ENCODE measurements around the gene RABGAP1L. TPM values are rescaled to one million over a fixed set of nuclear protein-coding genes. Genes with fewer than 3 reads are reported as not detected.

Gene RABGAP1L
- total RNA-seq, 1 donor from 2014 or later, result 46.0 TPM

- Histone ChIP-seq H4K20me1 (ENCODE audit: low read depth) (no peaks in the 10 kb centered on the region), H3F3A (ENCODE audit: low read depth) (no peaks in the 10 kb centered on the region), H3K27me3 (no peaks in the 10 kb centered on the region), H2AFZ (replicated peaks) (no peak overlapping the region), H3K4me1 (no peaks in the 10 kb centered on the region), H3K9ac (no peak overlapping the region), H3K79me2 (ENCODE audit: low read depth) (no peaks in the 10 kb centered on the region), H3K9me3 (ENCODE audit: low read depth) (no peaks in the 10 kb centered on the region), H3K4me2 (no peak overlapping the region), H3K4me3 (no peak overlapping the region), H3K27ac (no peak overlapping the region), H3K36me3 (no peaks in the 10 kb centered on the region)
- H3K27ac Mint-ChIP-seq, result no peak overlapping the region
- H3K27me3 Mint-ChIP-seq (ENCODE audit: insufficient read depth, low read depth), result no peaks in the 10 kb centered on the region
- no peak for DNase-seq (ENCODE audit: low spot score)
- peaks cover 3% of the 10 kb centered on the region for H3K4me1 Mint-ChIP-seq
- no peak overlapping the region for H3K4me3 Mint-ChIP-seq
- TF ChIP-seq EZH2 (IDR thresholded peaks at IDR 0.05) (no peak), EZH2phosphoT487 (IDR thresholded peaks at IDR 0.05) (no peak), CTCF (IDR thresholded peaks at IDR 0.05) (no peak)
- no peaks in the 10 kb centered on the region for H3K9me3 Mint-ChIP-seq
- H3K36me3 Mint-ChIP-seq, result no peaks in the 10 kb centered on the region
These were observed 541.5 kb downstream of the RABGAP1L start for GRCh38 chr1:174700775-174701174.

GRCh38 chr1:174701565-174701964, 542.2 kb downstream of the RABGAP1L start:
- no peaks in the 10 kb centered on the region for H3K79me2 ChIP-seq (ENCODE audit: low read depth)
- DNase-seq (ENCODE audit: low spot score), result no peak
- H3K4me1 Mint-ChIP-seq, result peaks cover 3% of the 10 kb centered on the region
- no peak overlapping the region for H3K27ac ChIP-seq
- H4K20me1 ChIP-seq (ENCODE audit: low read depth), result no peaks in the 10 kb centered on the region
- H3K36me3 ChIP-seq, result no peaks in the 10 kb centered on the region
- H3K27ac Mint-ChIP-seq, result no peak overlapping the region
- no peak overlapping the region for H3K4me3 ChIP-seq
- H3K4me3 Mint-ChIP-seq, result no peak overlapping the region
- H3K27me3 Mint-ChIP-seq (ENCODE audit: insufficient read depth, low read depth), result no peaks in the 10 kb centered on the region
- H3K9ac ChIP-seq, result no peak overlapping the region
- no peaks in the 10 kb centered on the region for H3K9me3 Mint-ChIP-seq
- H3K4me2 ChIP-seq, result no peak overlapping the region
- H3K9me3 ChIP-seq (ENCODE audit: low read depth), result no peaks in the 10 kb centered on the region
- H2AFZ ChIP-seq (replicated peaks), result no peak overlapping the region
- H3K4me1 ChIP-seq, result no peaks in the 10 kb centered on the region
- H3K27me3 ChIP-seq, result no peaks in the 10 kb centered on the region
- no peaks in the 10 kb centered on the region for H3F3A ChIP-seq (ENCODE audit: low read depth)
- TF ChIP-seq EZH2 (IDR thresholded peaks at IDR 0.05) (no peak), CTCF (IDR thresholded peaks at IDR 0.05) (no peak), EZH2phosphoT487 (IDR thresholded peaks at IDR 0.05) (no peak)
- no peaks in the 10 kb centered on the region for H3K36me3 Mint-ChIP-seq

- Histone ChIP-seq H3K4me3 (no peak overlapping the region), H2AFZ (replicated peaks) (no peak overlapping the region), H4K20me1 (ENCODE audit: low read depth) (no peaks in the 10 kb centered on the region), H3K79me2 (ENCODE audit: low read depth) (no peaks in the 10 kb centered on the region), H3K27ac (no peak overlapping the region), H3K27me3 (no peaks in the 10 kb centered on the region), H3K9me3 (ENCODE audit: low read depth) (no peaks in the 10 kb centered on the region), H3K4me1 (no peaks in the 10 kb centered on the region), H3K36me3 (no peaks in the 10 kb centered on the region), H3F3A (ENCODE audit: low read depth) (no peaks in the 10 kb centered on the region), H3K9ac (no peak overlapping the region), H3K4me2 (no peak overlapping the region)
- Mint-ChIP-seq H3K9me3 (no peaks in the 10 kb centered on the region), H3K36me3 (no peaks in the 10 kb centered on the region), H3K27ac (no peak overlapping the region), H3K27me3 (ENCODE audit: insufficient read depth, low read depth) (no peaks in the 10 kb centered on the region), H3K4me1 (peaks cover 3% of the 10 kb centered on the region), H3K4me3 (no peak overlapping the region)
- TF ChIP-seq CTCF (IDR thresholded peaks at IDR 0.05) (no peak), EZH2phosphoT487 (IDR thresholded peaks at IDR 0.05) (no peak), EZH2 (IDR thresholded peaks at IDR 0.05) (no peak)
- DNase-seq (ENCODE audit: low spot score), result no peak
These were observed 542.7 kb downstream of the RABGAP1L start for GRCh38 chr1:174702011-174702410.
